Liver (tissue), 9 donors: Measurements from ENCODE around the gene FRMD4A. TPM values are rescaled to one million over a fixed set of nuclear protein-coding genes. Genes with fewer than 3 reads are reported as not detected.

Experiments used
- DNase-seq: peaks from one replicate; pipeline ENCODE4 v3.0.0-alpha.2; 2017; ENCODE audit warnings: low spot score
- H3K27ac ChIP-seq, 2 donors: one replicate each; pipeline ENCODE4 v1.7.0; 2013; ENCODE audit warnings: inconsistent platforms in 2 of 2, low read length in 2 of 2, control low read depth in 1 of 2, low read depth in 1 of 2, mild to moderate bottlenecking in 1 of 2
- H3K27me3 ChIP-seq, 4 donors: one replicate each; pipeline versions ENCODE4 v1.6.1 to v1.7.0; 2013; ENCODE audit warnings: low read length in 3 of 4, inconsistent platforms in 1 of 4, mild to moderate bottlenecking in 1 of 4, moderate library complexity in 1 of 4; ENCODE audit not compliant: control insufficient read depth in 4 of 4, insufficient read depth in 4 of 4
- H3K36me3 ChIP-seq, 4 donors: one replicate each; pipeline versions ENCODE4 v1.6.1 to v1.7.0; 2013; ENCODE audit warnings: low read length in 3 of 4, mild to moderate bottlenecking in 3 of 4, low read depth in 1 of 4, moderate library complexity in 1 of 4; ENCODE audit not compliant: control insufficient read depth in 4 of 4, insufficient read depth in 3 of 4
- H3K4me1 ChIP-seq, 4 donors: one replicate each; pipeline versions ENCODE4 v1.6.1 to v1.7.0; 2013; ENCODE audit warnings: low read length in 3 of 4, mild to moderate bottlenecking in 3 of 4, moderate library complexity in 1 of 4; ENCODE audit not compliant: control insufficient read depth in 4 of 4, insufficient read depth in 4 of 4
- H3K4me3 ChIP-seq, 3 donors: one replicate each; pipeline versions ENCODE4 v1.6.1 to v1.7.0; 2013; ENCODE audit warnings: low read length in 3 of 3, control low read depth in 1 of 3, low read depth in 1 of 3, mild to moderate bottlenecking in 1 of 3
- H3K9ac ChIP-seq, 2 donors: one replicate each; pipeline ENCODE4 v1.7.0; 2013; ENCODE audit warnings: low read length in 2 of 2, mild to moderate bottlenecking in 2 of 2, moderate library complexity in 2 of 2, control low read depth in 1 of 2, low read depth in 1 of 2
- H3K9me3 ChIP-seq, 4 donors: one replicate each; pipeline versions ENCODE4 v1.6.1 to v1.7.0; 2013; ENCODE audit warnings: low read length in 3 of 4; ENCODE audit not compliant: control insufficient read depth in 4 of 4
- FOXA1 ChIP-seq: IDR thresholded peaks from 2 replicates; pipeline ENCODE4 v1.6.1; 2016; ENCODE audit warnings: antibody characterized with exemption
- FOXA2 ChIP-seq: IDR thresholded peaks from 2 replicates; pipeline ENCODE4 v1.6.1; 2016; ENCODE audit warnings: antibody characterized with exemption
- HNF4A ChIP-seq, 2 donors: conservative IDR thresholded peaks; 2 replicates each; pipeline ENCODE4 v1.6.1; 2016; ENCODE audit warnings: antibody characterized with exemption in 2 of 2, mild to moderate bottlenecking in 2 of 2
- JUND ChIP-seq, 2 donors: IDR thresholded peaks; 2 replicates each; pipeline ENCODE4 v1.6.1; 2016; ENCODE audit warnings: antibody characterized with exemption in 2 of 2
- NR2F2 ChIP-seq: IDR thresholded peaks from 2 replicates; pipeline ENCODE4 v1.6.1; 2016; ENCODE audit warnings: antibody characterized with exemption
- RAD21 ChIP-seq, 2 donors: IDR thresholded peaks; 2 replicates each; pipeline ENCODE4 v1.6.1; 2016; ENCODE audit warnings: antibody characterized with exemption in 2 of 2, mild to moderate bottlenecking in 2 of 2
- RXRA ChIP-seq, 2 donors: IDR thresholded peaks; 2 replicates each; pipeline ENCODE4 v1.6.1; 2017 to 2018; ENCODE audit warnings: antibody characterized with exemption in 2 of 2, mild to moderate bottlenecking in 1 of 2
- SP1 ChIP-seq: IDR thresholded peaks from 2 replicates; pipeline ENCODE4 v1.6.1; 2018; ENCODE audit warnings: antibody characterized with exemption, mild to moderate bottlenecking
- TAF1 ChIP-seq: conservative IDR thresholded peaks from 2 replicates; pipeline ENCODE4 v1.6.1; 2016; ENCODE audit warnings: antibody characterized with exemption, mild to moderate bottlenecking
- YY1 ChIP-seq: IDR thresholded peaks from 2 replicates; pipeline ENCODE4 v1.6.1; 2016; ENCODE audit warnings: antibody characterized with exemption, mild to moderate bottlenecking
- WGBS: extraction: QIAGEN DNeasy Blood & Tissue Kit; methylation state at CpG from one replicate; pipeline ENCODE4 v1.1.7; 2013; 5-methylcytosine and 5-hydroxymethylcytosine counted together
- polyA plus RNA-seq, 2 donors: library from polyadenylated mRNA; stranded (reverse) in 1 of 2; unstranded in 1 of 2; fragments of 200-250 nt in 1 of 2; fragments of >200 nt in 1 of 2; fragmentation: Nextera tagmentation in 1 of 2; extraction: Ambion mirVana in 1 of 2; gene quantifications; one replicate each; pipeline versions ENCODE4 v1.2.1 to v1.2.3, GENCODE V29; 2013 to 2015
- total RNA-seq, 2 donors: library from RNA; depleted of rRNA; stranded (reverse); fragments of >200 nt; gene quantifications; one replicate each; pipeline ENCODE4 v1.2.3, GENCODE V29; 2014
- TF ChIP-seq, protein P1 (sequence below): IDR thresholded peaks from 2 replicates; pipeline ENCODE4 v1.6.1; 2016; ENCODE audit warnings: antibody characterized with exemption, mild to moderate bottlenecking
- TF ChIP-seq, protein P2 (sequence below): fragments of 150-350 bp; IDR thresholded peaks from 2 replicates; pipeline ENCODE4 v1.5.1; 2017; ENCODE audit warnings: improper control_type of control experiment, low read depth, low read length; ENCODE audit not compliant: missing input control
- TF ChIP-seq, protein P3 (sequence below): IDR thresholded peaks from 2 replicates; pipeline ENCODE4 v1.6.1; 2016; ENCODE audit warnings: antibody characterized with exemption
- TF ChIP-seq, protein P4 (sequence below): IDR thresholded peaks from 2 replicates; pipeline ENCODE4 v1.6.1; 2016; ENCODE audit warnings: antibody characterized with exemption
- donor health status: healthy.
- donor health status: healthy.
- donor health status: healthy.
- donor health status: healthy.
- donor health status: healthy.

The FRMD4A gene
- total and polyA plus RNA-seq, 4 donors, result 8.2 to 34.3 (median 13.1) TPM

DNA sequence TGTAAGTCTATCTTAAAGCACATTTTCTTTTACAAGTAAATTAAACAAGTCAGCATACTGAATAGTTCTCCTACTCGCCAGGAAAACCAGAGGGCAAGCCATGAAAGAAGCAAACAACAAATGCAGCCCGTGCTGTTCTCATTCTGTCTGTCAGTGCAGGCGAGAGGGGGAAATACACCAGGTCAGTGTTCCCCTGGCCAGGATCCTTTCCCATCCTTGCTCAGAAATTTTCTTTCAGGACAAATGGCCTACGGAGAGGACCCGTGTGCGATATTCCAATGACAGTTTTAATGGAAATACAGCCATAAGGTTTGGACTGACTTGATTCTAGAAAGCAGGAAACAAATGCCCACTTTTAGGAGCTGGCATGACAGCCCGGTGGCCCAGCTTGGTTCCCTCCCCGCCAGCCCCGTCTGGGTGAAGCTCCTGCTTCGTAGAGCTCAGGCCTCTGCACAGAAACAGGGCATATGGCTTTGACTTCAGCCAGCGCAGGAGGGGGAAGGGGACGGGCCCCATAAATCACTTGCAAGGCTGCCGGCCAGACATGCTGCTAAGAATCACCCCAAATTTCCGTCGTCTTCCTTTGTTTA is 67.8 kb downstream of the FRMD4A start:
- Histone ChIP-seq H3K27me3 (no peaks in the 10 kb centered on the region), H3K9ac (no peak overlapping the region), H3K9me3 (no peaks in the 10 kb centered on the region), H3K4me1 (peaks cover 0 to 13% (median 7%) of the 10 kb centered on the region in 4 donors), H3K27ac (no peak overlapping the region), H3K4me3 (no peak overlapping the region), H3K36me3 (no peaks in the 10 kb centered on the region)
- TF ChIP-seq FOXA1 (no peak), RAD21 (IDR thresholded peaks at IDR 0.05) (no peak), RXRA (IDR thresholded peaks at IDR 0.05) (no peak), JUND (IDR thresholded peaks at IDR 0.05) (no peak), YY1 (no peak), TAF1 (no peak)
- TF ChIP-seq, protein P1, sequence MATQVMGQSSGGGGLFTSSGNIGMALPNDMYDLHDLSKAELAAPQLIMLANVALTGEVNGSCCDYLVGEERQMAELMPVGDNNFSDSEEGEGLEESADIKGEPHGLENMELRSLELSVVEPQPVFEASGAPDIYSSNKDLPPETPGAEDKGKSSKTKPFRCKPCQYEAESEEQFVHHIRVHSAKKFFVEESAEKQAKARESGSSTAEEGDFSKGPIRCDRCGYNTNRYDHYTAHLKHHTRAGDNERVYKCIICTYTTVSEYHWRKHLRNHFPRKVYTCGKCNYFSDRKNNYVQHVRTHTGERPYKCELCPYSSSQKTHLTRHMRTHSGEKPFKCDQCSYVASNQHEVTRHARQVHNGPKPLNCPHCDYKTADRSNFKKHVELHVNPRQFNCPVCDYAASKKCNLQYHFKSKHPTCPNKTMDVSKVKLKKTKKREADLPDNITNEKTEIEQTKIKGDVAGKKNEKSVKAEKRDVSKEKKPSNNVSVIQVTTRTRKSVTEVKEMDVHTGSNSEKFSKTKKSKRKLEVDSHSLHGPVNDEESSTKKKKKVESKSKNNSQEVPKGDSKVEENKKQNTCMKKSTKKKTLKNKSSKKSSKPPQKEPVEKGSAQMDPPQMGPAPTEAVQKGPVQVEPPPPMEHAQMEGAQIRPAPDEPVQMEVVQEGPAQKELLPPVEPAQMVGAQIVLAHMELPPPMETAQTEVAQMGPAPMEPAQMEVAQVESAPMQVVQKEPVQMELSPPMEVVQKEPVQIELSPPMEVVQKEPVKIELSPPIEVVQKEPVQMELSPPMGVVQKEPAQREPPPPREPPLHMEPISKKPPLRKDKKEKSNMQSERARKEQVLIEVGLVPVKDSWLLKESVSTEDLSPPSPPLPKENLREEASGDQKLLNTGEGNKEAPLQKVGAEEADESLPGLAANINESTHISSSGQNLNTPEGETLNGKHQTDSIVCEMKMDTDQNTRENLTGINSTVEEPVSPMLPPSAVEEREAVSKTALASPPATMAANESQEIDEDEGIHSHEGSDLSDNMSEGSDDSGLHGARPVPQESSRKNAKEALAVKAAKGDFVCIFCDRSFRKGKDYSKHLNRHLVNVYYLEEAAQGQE, result no peak
- TF ChIP-seq, protein P2, sequence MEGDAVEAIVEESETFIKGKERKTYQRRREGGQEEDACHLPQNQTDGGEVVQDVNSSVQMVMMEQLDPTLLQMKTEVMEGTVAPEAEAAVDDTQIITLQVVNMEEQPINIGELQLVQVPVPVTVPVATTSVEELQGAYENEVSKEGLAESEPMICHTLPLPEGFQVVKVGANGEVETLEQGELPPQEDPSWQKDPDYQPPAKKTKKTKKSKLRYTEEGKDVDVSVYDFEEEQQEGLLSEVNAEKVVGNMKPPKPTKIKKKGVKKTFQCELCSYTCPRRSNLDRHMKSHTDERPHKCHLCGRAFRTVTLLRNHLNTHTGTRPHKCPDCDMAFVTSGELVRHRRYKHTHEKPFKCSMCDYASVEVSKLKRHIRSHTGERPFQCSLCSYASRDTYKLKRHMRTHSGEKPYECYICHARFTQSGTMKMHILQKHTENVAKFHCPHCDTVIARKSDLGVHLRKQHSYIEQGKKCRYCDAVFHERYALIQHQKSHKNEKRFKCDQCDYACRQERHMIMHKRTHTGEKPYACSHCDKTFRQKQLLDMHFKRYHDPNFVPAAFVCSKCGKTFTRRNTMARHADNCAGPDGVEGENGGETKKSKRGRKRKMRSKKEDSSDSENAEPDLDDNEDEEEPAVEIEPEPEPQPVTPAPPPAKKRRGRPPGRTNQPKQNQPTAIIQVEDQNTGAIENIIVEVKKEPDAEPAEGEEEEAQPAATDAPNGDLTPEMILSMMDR, result no peak
- 86% methylated on average over 15 of the region's 15 CpGs for WGBS
- no peak for DNase-seq

DNA sequence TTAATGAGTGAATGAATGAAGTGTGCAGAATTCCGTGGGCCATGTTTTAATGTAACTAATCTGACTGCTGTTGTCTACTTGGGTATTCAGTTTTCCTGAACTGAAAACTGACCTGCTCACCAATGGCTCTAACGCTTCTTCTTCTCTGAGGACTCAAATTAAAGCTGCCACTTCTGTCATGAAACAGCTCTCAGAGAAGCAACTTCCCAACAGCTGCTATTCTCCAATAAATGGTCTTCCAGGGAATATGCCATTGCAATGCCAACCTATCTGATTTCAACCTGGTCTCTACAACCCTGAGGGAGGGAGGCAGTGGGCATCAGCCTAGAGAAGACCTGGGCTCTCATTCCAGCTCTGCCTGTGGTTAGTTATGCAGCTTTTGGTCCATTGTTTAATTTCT is 69.4 kb downstream of the FRMD4A start:
- Histone ChIP-seq H3K4me1 (peaks cover 0 to 13% (median 7%) of the 10 kb centered on the region in 4 donors), H3K4me3 (no peak overlapping the region), H3K27me3 (no peaks in the 10 kb centered on the region), H3K36me3 (no peaks in the 10 kb centered on the region), H3K27ac (no peak overlapping the region), H3K9me3 (no peaks in the 10 kb centered on the region), H3K9ac (no peak overlapping the region)
- DNase-seq, result no peak
- TF ChIP-seq NR2F2 (no peak), HNF4A (conservative IDR thresholded peaks at IDR 0.05) (no peak)
- WGBS, result 87% methylated on average over 2 of the region's 2 CpGs

DNA sequence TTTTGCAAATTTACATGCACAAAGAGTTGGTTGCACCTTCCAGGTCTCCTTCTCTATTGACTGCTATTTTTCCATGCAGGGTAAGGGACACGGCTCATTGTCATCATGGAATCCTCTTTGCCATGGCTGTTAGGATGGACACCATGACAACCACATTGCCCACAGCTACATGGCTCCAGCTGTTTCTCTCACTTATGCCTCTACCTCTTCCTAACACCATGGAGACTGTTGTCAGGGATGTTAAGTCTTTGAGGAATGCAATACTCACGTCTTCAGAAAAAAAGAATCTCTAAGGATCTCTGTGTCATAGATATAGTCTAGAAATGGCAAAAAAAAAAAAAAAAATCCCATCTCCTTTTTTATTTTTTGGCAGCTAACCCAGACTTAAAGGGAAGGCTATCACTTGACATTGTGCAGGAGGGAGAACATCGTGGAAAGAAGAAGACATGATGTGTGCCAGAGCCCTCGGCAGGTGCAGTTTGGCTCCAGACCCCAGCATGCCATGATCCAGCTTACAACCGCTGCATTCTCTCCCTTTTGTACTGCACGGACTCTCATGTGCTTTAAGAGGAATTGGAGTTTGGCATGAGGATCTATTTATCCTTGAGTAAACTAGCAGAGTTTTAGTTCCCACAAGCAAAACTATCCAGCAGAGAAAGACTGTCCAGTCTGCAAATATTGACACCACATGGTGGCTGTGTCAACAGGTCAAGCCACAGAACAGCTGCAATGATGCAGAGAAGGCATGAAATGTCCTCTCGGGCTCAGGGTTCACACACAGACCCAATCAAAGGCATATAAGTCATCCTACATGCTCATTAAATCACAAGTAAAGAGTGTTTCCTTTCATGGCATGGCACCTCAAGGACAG is 70.8 kb downstream of the FRMD4A start:
- Histone ChIP-seq H3K36me3 (no peaks in the 10 kb centered on the region), H3K4me1 (peaks cover 0 to 13% (median 7%) of the 10 kb centered on the region in 4 donors), H3K9ac (no peak overlapping the region), H3K27ac (no peak overlapping the region), H3K4me3 (no peak overlapping the region), H3K9me3 (no peaks in the 10 kb centered on the region), H3K27me3 (no peaks in the 10 kb centered on the region)
- 34% methylated on average over 7 of the region's 7 CpGs for WGBS
- no peak for DNase-seq
- peak; percentile 48 to 51 for TF ChIP-seq RAD21 (IDR thresholded peaks at IDR 0.05)
- TF ChIP-seq YY1, result peak; percentile 79
- TF ChIP-seq, protein P3, sequence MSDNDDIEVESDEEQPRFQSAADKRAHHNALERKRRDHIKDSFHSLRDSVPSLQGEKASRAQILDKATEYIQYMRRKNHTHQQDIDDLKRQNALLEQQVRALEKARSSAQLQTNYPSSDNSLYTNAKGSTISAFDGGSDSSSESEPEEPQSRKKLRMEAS, result peak; percentile 77
- peak; percentile 99 for TF ChIP-seq FOXA2
- TF ChIP-seq, protein P4, sequence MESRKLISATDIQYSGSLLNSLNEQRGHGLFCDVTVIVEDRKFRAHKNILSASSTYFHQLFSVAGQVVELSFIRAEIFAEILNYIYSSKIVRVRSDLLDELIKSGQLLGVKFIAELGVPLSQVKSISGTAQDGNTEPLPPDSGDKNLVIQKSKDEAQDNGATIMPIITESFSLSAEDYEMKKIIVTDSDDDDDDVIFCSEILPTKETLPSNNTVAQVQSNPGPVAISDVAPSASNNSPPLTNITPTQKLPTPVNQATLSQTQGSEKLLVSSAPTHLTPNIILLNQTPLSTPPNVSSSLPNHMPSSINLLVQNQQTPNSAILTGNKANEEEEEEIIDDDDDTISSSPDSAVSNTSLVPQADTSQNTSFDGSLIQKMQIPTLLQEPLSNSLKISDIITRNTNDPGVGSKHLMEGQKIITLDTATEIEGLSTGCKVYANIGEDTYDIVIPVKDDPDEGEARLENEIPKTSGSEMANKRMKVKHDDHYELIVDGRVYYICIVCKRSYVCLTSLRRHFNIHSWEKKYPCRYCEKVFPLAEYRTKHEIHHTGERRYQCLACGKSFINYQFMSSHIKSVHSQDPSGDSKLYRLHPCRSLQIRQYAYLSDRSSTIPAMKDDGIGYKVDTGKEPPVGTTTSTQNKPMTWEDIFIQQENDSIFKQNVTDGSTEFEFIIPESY, result peak; percentile 83
- no peak for TF ChIP-seq TAF1
- peak; percentile 83 to 94 for TF ChIP-seq RXRA (IDR thresholded peaks at IDR 0.05)
- TF ChIP-seq, protein P1, result peak; percentile 78
- TF ChIP-seq SP1, result peak; percentile 69
- peak; percentile 25 to 29 for TF ChIP-seq JUND (IDR thresholded peaks at IDR 0.05)
